Suprapubic skin (tissue), 3 donors: ENCODE data around the gene ARID1B.

Source experiments
- POLR2A ChIP-seq, 2 donors: fragments of 450-650 bp; IDR thresholded peaks; one replicate each; pipeline ENCODE4 v1.6.1; 2017; ENCODE audit warnings: antibody characterized with exemption in 2 of 2, mild to moderate bottlenecking in 2 of 2, moderate library complexity in 2 of 2
- TF ChIP-seq, protein P1 (sequence below), 2 donors: fragments of 200-600 bp in 1 of 2; fragments of 450-650 bp in 1 of 2; sonication (generic) in 1 of 2; IDR thresholded peaks; one replicate each; pipeline ENCODE4 v1.5.1; 2016 to 2019; ENCODE audit warnings: antibody characterized with exemption in 2 of 2, mild to moderate bottlenecking in 1 of 2, moderate library complexity in 1 of 2

DNA sequence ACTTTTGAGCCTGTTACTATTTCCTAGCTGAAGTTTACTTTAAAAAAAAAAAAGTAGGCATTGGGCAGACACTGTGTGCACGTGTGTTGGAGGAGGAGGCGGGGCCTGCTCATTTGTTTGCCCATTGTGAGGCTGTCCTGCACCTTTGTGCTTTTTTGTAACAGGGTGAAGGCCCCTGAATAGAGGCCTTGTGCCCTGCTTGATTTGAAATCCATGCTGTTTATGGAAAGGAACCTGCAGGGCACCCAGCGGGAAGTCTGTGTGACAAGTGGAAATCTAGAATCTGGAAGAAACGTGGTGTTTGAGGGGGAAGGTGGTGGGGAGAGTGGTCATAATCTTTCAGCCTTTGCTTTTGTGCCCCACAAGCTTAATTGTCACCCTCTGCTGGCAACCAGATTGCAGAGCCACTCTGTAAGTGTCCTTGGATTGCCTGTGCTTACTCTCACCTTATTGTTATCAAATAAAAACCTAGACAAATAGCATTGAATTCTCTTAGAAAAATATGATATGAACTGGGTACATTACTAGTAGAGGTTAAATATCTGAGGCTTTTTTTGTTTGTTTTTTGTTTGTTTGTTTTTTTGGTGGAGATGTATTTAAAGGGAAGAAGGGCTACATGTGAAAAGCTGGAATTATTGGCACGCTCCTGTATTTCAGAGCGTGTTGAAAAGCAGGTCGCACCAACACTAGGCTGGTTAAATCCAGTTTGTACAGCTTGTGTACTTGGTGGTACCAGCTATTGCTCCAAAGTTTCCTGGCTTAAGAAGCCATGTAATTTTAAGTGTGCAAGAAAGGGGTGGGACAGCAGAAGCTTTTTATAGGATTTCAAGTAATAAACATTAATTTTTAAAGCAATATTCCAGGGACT lies 156.3 kb downstream of the ARID1B start:
- TF ChIP-seq, protein P1, sequence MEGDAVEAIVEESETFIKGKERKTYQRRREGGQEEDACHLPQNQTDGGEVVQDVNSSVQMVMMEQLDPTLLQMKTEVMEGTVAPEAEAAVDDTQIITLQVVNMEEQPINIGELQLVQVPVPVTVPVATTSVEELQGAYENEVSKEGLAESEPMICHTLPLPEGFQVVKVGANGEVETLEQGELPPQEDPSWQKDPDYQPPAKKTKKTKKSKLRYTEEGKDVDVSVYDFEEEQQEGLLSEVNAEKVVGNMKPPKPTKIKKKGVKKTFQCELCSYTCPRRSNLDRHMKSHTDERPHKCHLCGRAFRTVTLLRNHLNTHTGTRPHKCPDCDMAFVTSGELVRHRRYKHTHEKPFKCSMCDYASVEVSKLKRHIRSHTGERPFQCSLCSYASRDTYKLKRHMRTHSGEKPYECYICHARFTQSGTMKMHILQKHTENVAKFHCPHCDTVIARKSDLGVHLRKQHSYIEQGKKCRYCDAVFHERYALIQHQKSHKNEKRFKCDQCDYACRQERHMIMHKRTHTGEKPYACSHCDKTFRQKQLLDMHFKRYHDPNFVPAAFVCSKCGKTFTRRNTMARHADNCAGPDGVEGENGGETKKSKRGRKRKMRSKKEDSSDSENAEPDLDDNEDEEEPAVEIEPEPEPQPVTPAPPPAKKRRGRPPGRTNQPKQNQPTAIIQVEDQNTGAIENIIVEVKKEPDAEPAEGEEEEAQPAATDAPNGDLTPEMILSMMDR (IDR thresholded peaks at IDR 0.05), result no peak
- no peak for TF ChIP-seq POLR2A (IDR thresholded peaks at IDR 0.05)
